RWPE1 (cell line): ENCODE results near the gene VGLL4.
A peak's percentile ranks its signal among the peaks of the same experiment; 100 is the strongest.
"Not testable (repeated sequence)": the region's sequence is repeated elsewhere in the genome, so short reads cannot be mapped to it uniquely, and the experiment has no call there.

Source experiments
- CTCF ChIA-PET: fragments of 350-600 bp; sonication (Branson Sonifier 250); formaldehyde crosslinking; extraction: SDS; loops from one replicate; lab custom pipeline; 2021; lab: Yijun Ruan, JAX
- POLR2A ChIA-PET: fragments of 400-600 bp; formaldehyde crosslinking; extraction: SDS; loops from one replicate; lab custom pipeline; 2020; ENCODE audit warnings: antibody characterized with exemption; ENCODE audit not compliant: low non-redundant PET; lab: Yijun Ruan, JAX
- DNase-seq: peaks from one replicate; pipeline ENCODE4 v3.0.0; 2012; ENCODE audit warnings: low spot score
- H3K27ac ChIP-seq: fragments of 450-650 bp; 2 replicates; pipeline ENCODE4 v1.5.1; 2017
- CTCF ChIP-seq: fragments of 450-650 bp; conservative IDR thresholded peaks from 2 replicates; pipeline ENCODE4 v1.5.1; 2017; ENCODE audit warnings: low read depth, mild to moderate bottlenecking

VGLL4 gene

DNA sequence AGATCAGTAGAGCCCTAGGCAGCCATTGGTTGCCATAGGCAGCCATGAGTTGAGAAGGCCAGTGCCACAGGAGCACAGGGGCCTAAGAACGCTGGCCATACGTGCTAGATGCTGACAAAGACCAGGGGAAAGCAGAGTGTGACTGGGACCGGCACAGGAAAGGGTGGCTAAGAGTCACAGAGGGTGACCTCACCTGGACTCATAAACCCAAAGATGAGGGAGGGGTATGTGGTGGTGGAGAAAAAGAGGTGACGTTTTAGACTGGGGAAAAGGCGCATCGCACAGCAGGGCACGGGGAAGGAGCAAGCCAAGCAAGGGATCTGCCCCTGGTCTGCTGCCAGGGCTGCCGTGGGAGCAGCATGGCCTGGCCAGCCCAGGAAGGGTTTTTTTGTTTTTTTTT lies 122.5 kb downstream of the VGLL4 start:
- no peak for DNase-seq
- no peak for TF ChIP-seq CTCF
- ChIA-PET CTCF (no interaction called here), POLR2A (no interaction called here)
- H3K27ac ChIP-seq, result no peak overlapping the region

- ChIA-PET CTCF (interaction anchor here (0.6 kb wide), 1 partner anchor 107 kb away, joined by 3 read pairs; no protein-coding TSS in a partner anchor), POLR2A (no interaction called here)
- TF ChIP-seq CTCF, result no peak
- DNase-seq, result no peak
- H3K27ac ChIP-seq, result no peak overlapping the region
Measured at GRCh38 chr3:11517601-11518000, 126.1 kb downstream of the VGLL4 start.

GRCh38 chr3:11514191-11514821 lies 129.4 kb downstream of the VGLL4 start:
- H3K27ac ChIP-seq, result peak overlapping the region; percentile 68
- ChIA-PET CTCF (interaction anchor here (0.5 to 0.7 kb wide), 3 partner anchors 8 to 1040 kb away, joined by 3 to 7 read pairs (median 3); no protein-coding TSS in a partner anchor), POLR2A (no interaction called here)
- peak; percentile 64 for DNase-seq
- TF ChIP-seq CTCF, result no peak; the same call in 1 of the 2 replicates

- H3K27ac ChIP-seq, result peak overlapping the region; percentile 65
- no peak for DNase-seq
- ChIA-PET POLR2A (no interaction called here), CTCF (interaction anchor here (0.6 kb wide), 1 partner anchor 1041 kb away, joined by 3 read pairs; no protein-coding TSS in a partner anchor)
- TF ChIP-seq CTCF, result no peak
Measured at GRCh38 chr3:11513817-11514135, 129.9 kb downstream of the VGLL4 start.

DNA sequence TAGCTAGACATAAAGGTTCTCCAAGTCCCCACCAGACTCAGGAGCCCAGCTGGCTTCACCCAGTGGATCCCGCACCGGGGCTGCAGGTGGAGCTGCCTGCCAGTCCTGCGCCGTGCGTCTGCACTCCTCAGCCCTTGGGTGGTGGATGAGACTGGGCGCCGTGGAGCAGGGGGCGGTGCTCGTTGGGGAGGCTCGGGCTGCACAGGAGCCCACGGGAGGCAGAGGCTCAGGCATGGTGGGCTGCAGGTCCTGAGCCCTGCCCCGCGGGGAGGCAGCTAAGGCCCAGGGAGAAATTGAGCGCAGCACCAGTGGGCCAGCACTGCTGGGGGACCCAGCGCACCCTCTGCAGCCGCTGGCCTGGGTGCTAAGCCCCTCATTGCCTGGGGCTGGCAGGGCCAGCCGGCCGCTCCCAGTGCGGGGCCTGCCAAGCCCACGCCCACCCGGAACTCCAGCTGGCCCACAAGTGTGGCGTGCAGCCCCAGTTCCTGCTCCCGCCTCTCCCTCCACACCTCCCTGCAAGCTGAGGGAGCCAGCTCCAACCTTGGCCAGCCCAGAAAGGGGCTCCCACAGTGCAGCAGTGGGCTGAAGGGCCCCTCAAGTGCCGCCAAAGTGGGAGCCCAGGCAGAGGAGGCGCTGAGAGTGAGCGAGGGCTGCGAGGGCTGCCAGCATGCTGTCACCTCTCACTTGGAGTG lies 130.4 kb downstream of the VGLL4 start:
- CTCF ChIA-PET, result interaction anchor here (0.6 kb wide), 1 partner anchor 1041 kb away, joined by 3 read pairs; no protein-coding TSS in a partner anchor
- peak overlapping the region; percentile 65 for H3K27ac ChIP-seq
- POLR2A ChIA-PET, DNase-seq: not testable (repeated sequence)

DNA sequence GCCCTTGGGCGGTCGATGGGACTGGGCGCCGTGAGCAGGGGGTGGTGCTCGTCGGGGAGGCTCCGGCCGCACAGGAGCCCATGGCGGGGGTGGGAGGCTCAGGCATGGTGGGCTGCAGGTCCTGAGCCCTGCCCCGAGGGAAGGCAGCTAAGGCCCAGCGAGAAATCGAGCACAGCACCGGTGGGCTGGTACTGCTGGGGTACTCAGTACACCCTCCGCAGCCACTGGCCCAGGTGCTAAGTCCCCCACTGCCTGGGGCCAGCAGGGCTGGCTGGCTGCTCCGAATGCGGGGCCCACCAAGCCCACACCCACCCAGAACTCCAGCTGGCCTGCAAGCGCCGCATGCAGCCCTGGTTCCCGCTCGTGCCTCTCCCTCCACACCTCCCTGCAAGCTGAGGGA lies 132.1 kb downstream of the VGLL4 start:
- DNase-seq, result not testable (repeated sequence)

DNA sequence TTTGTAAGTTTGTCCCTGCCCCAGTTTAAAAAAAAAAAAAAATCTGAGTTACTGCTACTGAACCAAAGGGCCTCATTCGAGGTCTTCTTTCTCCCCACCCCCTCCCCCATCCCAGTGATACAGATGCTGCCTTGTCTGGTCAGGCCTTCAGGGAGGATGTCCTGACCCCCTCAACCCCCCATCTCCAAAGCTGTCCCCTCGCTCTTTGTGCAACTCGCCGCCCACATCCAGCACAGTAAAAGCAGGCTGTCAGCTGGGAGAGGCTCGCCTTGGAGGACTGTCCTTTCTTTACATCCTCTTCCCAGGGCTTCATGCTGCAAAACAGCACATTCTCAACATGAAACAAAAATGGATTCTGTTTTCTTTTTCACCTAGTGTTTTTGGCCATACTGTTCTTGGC lies 133.4 kb downstream of the VGLL4 start:
- H3K27ac ChIP-seq, result peak overlapping the region; percentile 14; the same call in 1 of the 2 replicates
- ChIA-PET CTCF (interaction anchor here (0.6 kb wide), 1 partner anchor 43 kb away, joined by 3 read pairs; no protein-coding TSS in a partner anchor), POLR2A (no interaction called here)
- no peak for DNase-seq
- TF ChIP-seq CTCF, result no peak

More for the DNA sequence above, 132.1 kb downstream of the VGLL4 start:
- peak overlapping the region; percentile 16; the same call in 1 of the 2 replicates for H3K27ac ChIP-seq
- POLR2A ChIA-PET, CTCF ChIA-PET: not testable (repeated sequence)
